Thyroid gland (tissue), 4 donors: ENCODE measurements around the gene SOST. TPM values are rescaled to one million over a fixed set of nuclear protein-coding genes. Genes with fewer than 3 reads are reported as not detected.
"Not testable (repeated sequence)": the region's sequence is repeated elsewhere in the genome, so short reads cannot be mapped to it uniquely, and the experiment has no call there.

ENCODE experiments used
- DNase-seq, 2 donors: peaks; one replicate each; pipeline ENCODE4 v3.0.0-alpha.2; 2019
- H3K27ac ChIP-seq, 3 donors: fragments of 200-600 bp; sonication (generic); 1 replicate in 2 of 3; 2 replicates in 1 of 3; pipeline ENCODE4 v1.5.1; 2016 to 2019; ENCODE audit warnings: mild to moderate bottlenecking in 1 of 3, moderate library complexity in 1 of 3
- H3K27me3 ChIP-seq: fragments of 200-600 bp; sonication (generic); one replicate; pipeline ENCODE4 v1.5.1; 2019
- H3K36me3 ChIP-seq, 2 donors: fragments of 200-600 bp; sonication (generic); one replicate each; pipeline ENCODE4 v1.5.1; 2016 to 2019
- H3K4me1 ChIP-seq, 2 donors: fragments of 200-600 bp; sonication (generic); one replicate each; pipeline ENCODE4 v1.5.1; 2017 to 2019
- H3K4me3 ChIP-seq, 3 donors: fragments of 200-600 bp; sonication (generic); replicated peaks in 1 of 3; 1 replicate in 2 of 3; 2 replicates in 1 of 3; pipeline ENCODE4 v1.5.1; 2016; ENCODE audit warnings: mild to moderate bottlenecking in 1 of 3
- H3K9me3 ChIP-seq: fragments of 200-600 bp; sonication (generic); one replicate; pipeline ENCODE4 v1.5.1; 2017
- CTCF ChIP-seq, 6 experiments: fragments of 200-600 bp in 3 of 6; fragments of 450-650 bp in 3 of 6; sonication (generic) in 3 of 6; IDR thresholded peaks; one replicate each; pipeline ENCODE4 v1.5.1; 2016 to 2019; ENCODE audit warnings: antibody characterized with exemption in 6 of 6, mild to moderate bottlenecking in 2 of 6, inconsistent platforms in 1 of 6, moderate library complexity in 1 of 6
- POLR2A ChIP-seq, 2 donors: fragments of 450-650 bp; IDR thresholded peaks; one replicate each; pipeline ENCODE4 v1.6.1; 2017; ENCODE audit warnings: antibody characterized with exemption in 2 of 2, mild to moderate bottlenecking in 2 of 2, moderate library complexity in 1 of 2
- WGBS, 2 donors: methylation state at CpG; one replicate each; pipeline ENCODE4 v1.1.5; 2017; 5-methylcytosine and 5-hydroxymethylcytosine counted together
- intact Hi-C: fragments of 100-400 bp; cut with DNase I; formaldehyde crosslinking; loops from one replicate; pipeline ENCODE4 v1.15.1; 2023
- total RNA-seq, 4 donors: library from RNA; depleted of rRNA; stranded (reverse); fragments of >200 nt; gene quantifications; one replicate each; pipeline ENCODE4 v1.2.3, GENCODE V29; 2016

Gene SOST
- total RNA-seq, 4 donors from 2014 or later, result not detected

- no peak for TF ChIP-seq POLR2A (IDR thresholded peaks at IDR 0.05)
- TF ChIP-seq CTCF (IDR thresholded peaks at IDR 0.05), result no peak
- Histone ChIP-seq H3K27ac (no peak overlapping the region), H3K4me3 (no peak overlapping the region), H3K4me1 (no peaks in the 10 kb centered on the region), H3K9me3 (no peaks in the 10 kb centered on the region), H3K27me3 (no peaks in the 10 kb centered on the region), H3K36me3 (no peaks in the 10 kb centered on the region)
- 93 to 95% methylated on average over 3 of the region's 3 CpGs for WGBS, 2 donors
- intact Hi-C loops, result no loop called here
- DNase-seq, result no peak
Observed at GRCh38 chr17:43800736-43801135, 42.1 kb upstream of the SOST start.

GRCh38 chr17:43799047-43799446 lies 40.5 kb upstream of the SOST start:
- no peaks in the 10 kb centered on the region for H3K9me3 ChIP-seq
- H3K36me3 ChIP-seq, result no peaks in the 10 kb centered on the region
- DNase-seq, result no peak
- no peaks in the 10 kb centered on the region for H3K4me1 ChIP-seq
- WGBS, 2 donors, result 74 to 85% methylated on average over 2 of the region's 2 CpGs
- intact Hi-C loops, result no loop called here
- no peak overlapping the region for H3K4me3 ChIP-seq
- TF ChIP-seq POLR2A (IDR thresholded peaks at IDR 0.05), result no peak
- TF ChIP-seq CTCF (IDR thresholded peaks at IDR 0.05), result no peak
- H3K27me3 ChIP-seq, result no peaks in the 10 kb centered on the region
- no peak overlapping the region for H3K27ac ChIP-seq

- intact Hi-C loops, H3K36me3 ChIP-seq, H3K4me3 ChIP-seq, DNase-seq, H3K27me3 ChIP-seq, H3K4me1 ChIP-seq, H3K9me3 ChIP-seq, H3K27ac ChIP-seq: not testable (repeated sequence)
- 58 to 81% methylated on average over 4 to 7 of the region's 9 CpGs for WGBS, 2 donors
Observed at GRCh38 chr17:43798024-43798423, 39.4 kb upstream of the SOST start.

- intact Hi-C loops, H3K27ac ChIP-seq, H3K27me3 ChIP-seq, DNase-seq, H3K4me1 ChIP-seq, H3K9me3 ChIP-seq, H3K4me3 ChIP-seq, H3K36me3 ChIP-seq: not testable (repeated sequence)
- 91 to 95% methylated on average over 4 of the region's 4 CpGs for whole genome bisulfite sequencing, 2 donors
Observed at GRCh38 chr17:43792668-43793067, 34.1 kb upstream of the SOST start.

- 22 to 29% methylated on average over 3 of the region's 3 CpGs for WGBS, 2 donors
- TF ChIP-seq CTCF (IDR thresholded peaks at IDR 0.05) (no peak), POLR2A (IDR thresholded peaks at IDR 0.05) (no peak)
- Histone ChIP-seq H3K4me1 (peaks cover 0 to 6% of the 10 kb centered on the region in 2 donors), H3K36me3 (no peaks in the 10 kb centered on the region), H3K27me3 (no peaks in the 10 kb centered on the region), H3K9me3 (no peaks in the 10 kb centered on the region), H3K4me3 (no peak overlapping the region), H3K27ac (no peak overlapping the region)
- intact Hi-C loops, result no loop called here
- DNase-seq, result no peak
Observed at GRCh38 chr17:43791589-43791988, 33.0 kb upstream of the SOST start.

GRCh38 chr17:43790311-43790940 lies 31.8 kb upstream of the SOST start:
- WGBS, 2 donors, result 89 to 95% methylated on average over 8 to 12 of the region's 14 CpGs

More at GRCh38 chr17:43790311-43790940, 31.8 kb upstream of the SOST start:
- H3K4me1 ChIP-seq, result peaks cover 0 to 6% of the 10 kb centered on the region in 2 donors
- TF ChIP-seq CTCF (IDR thresholded peaks at IDR 0.05) (no peak), POLR2A (IDR thresholded peaks at IDR 0.05) (no peak)
- no peaks in the 10 kb centered on the region for H3K36me3 ChIP-seq
- H3K27me3 ChIP-seq, result no peaks in the 10 kb centered on the region
- intact Hi-C loops, result no loop called here
- no peaks in the 10 kb centered on the region for H3K9me3 ChIP-seq
- H3K27ac ChIP-seq, result no peak overlapping the region
- no peak for DNase-seq
- no peak overlapping the region for H3K4me3 ChIP-seq
